Brain microvascular endothelial cell (primary cell): ENCODE data around the gene SLC25A41.

Experiments
- DNase-seq: peaks from one replicate; pipeline ENCODE4 v3.0.0-alpha.2; 2020
- H3K27ac ChIP-seq: fragments of 250-450 bp; sonication (Bioruptor Pico); 2 replicates; pipeline ENCODE4 v1.5.1; 2020; ENCODE audit warnings: mild to moderate bottlenecking, moderate library complexity
- H3K27me3 ChIP-seq: fragments of 250-450 bp; sonication (Bioruptor Pico); replicated peaks from 2 replicates; pipeline ENCODE4 v1.5.1; 2020; ENCODE audit warnings: mild to moderate bottlenecking
- H3K36me3 ChIP-seq: fragments of 250-450 bp; sonication (Bioruptor Pico); replicated peaks from 2 replicates; pipeline ENCODE4 v1.5.1; 2020; ENCODE audit warnings: mild to moderate bottlenecking
- H3K4me3 ChIP-seq: 2 replicates; pipeline ENCODE4 v1.5.1; 2011; ENCODE audit warnings: low read depth, mild to moderate bottlenecking, control low read depth, low read length, moderate library complexity
- in situ Hi-C: cut with HindIII; loops from 2 replicates; pipeline ENCODE4 v1.10.0; 2017; ENCODE audit warnings: low sequenced_read_pairs, low pct_ligation_motif_present
- TF ChIP-seq, protein P1 (sequence below): IDR thresholded peaks from 2 replicates; pipeline ENCODE4 v1.5.1; 2011; ENCODE audit warnings: low read depth, mild to moderate bottlenecking, moderate library complexity, low read length, control low read depth, inconsistent platforms; ENCODE audit errors: missing control alignments

SLC25A41 gene

DNA sequence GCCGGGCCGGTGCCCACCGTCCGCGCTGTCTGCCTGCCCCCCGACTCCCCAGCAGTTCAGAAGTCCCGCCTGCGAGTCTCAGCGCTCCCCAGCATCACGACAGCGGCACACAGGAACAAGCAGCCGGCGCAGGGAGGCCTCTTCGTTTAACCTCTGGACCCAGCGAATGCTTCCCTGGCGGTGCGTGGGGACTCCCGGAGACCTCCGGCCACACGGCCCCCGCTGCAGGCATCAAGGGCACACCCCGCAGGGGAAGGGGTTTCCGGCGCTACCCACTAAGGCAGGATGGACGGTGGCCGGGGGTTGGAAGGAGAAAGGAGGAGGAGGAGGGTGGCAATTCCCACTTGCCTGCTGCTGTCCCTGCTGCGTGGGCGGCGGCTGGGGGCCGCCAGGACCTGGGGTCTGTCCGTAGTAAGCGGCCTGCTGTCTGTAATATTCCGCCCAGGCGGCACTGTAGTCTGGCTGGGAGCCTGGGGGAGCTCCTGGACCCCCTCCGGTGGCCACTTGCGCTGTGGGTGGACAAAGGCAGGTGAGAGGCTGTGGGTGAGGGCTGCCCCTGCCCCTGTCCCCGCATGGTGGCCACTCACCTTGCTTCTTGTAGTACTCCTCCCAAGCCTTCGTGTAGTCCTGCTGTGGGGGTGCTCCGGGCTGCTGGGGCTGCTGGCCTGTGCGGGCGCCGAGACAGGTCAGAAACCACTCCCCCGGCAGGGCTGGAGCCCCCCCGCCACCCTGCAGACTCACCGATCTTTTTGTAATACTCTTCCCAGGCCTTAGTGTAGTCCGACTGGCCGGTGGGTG is 18.6 kb downstream of the SLC25A41 start:
- Histone ChIP-seq H3K4me3 (no peak overlapping the region), H3K36me3 (peaks cover 56% of the 10 kb centered on the region), H3K27me3 (no peaks in the 10 kb centered on the region), H3K27ac (no peak overlapping the region)
- DNase-seq, result no peak
- TF ChIP-seq, protein P1, sequence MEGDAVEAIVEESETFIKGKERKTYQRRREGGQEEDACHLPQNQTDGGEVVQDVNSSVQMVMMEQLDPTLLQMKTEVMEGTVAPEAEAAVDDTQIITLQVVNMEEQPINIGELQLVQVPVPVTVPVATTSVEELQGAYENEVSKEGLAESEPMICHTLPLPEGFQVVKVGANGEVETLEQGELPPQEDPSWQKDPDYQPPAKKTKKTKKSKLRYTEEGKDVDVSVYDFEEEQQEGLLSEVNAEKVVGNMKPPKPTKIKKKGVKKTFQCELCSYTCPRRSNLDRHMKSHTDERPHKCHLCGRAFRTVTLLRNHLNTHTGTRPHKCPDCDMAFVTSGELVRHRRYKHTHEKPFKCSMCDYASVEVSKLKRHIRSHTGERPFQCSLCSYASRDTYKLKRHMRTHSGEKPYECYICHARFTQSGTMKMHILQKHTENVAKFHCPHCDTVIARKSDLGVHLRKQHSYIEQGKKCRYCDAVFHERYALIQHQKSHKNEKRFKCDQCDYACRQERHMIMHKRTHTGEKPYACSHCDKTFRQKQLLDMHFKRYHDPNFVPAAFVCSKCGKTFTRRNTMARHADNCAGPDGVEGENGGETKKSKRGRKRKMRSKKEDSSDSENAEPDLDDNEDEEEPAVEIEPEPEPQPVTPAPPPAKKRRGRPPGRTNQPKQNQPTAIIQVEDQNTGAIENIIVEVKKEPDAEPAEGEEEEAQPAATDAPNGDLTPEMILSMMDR, result no peak
- in situ Hi-C loops, result no loop called here

DNA sequence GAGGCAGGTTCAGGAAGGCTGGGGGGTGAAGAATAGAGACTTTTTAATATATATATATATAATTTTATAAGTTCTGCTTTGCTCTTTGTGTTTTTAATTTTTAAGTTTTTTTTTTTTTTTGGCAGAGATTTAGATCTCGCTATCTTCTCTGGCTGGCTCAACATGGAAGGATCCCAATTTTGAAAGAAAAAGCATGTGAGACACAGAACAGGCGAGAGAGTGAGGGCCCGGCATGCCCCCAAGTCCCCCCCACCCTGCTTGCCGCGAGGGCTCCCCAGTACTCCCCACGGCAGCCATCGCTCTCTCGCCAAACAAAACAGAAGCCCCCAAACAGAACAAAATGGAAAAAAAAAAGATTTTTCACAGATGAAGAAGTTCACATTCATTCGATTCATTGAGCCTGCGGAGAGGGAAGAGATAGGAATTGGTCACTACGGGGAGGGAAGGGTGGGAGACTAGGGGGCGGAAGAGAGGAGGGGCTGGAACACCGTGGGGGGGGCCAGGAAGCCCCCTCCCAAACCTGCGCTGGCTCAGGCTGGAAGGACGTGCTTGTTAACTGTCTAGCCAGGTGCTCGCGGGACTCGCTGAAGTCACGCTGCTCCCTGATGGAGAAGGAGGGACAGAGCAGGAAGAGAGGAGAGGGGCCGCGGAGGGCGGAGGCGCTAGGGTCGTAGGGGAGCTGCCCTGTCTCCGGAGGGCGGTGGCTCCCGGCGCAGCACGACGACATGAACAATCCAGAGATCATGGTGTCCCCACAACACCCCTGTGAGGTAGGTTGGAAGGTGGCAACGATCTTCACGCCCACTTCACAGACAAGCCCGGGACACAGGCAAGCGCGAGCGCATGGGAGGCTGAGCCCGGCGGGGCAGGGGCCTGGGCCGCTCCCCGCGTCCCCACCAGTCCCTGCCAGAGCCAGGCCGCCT is 19.6 kb downstream of the SLC25A41 start:
- TF ChIP-seq, protein P1, result no peak
- in situ Hi-C loops, result no loop called here
- no peak overlapping the region for H3K27ac ChIP-seq
- H3K27me3 ChIP-seq, result no peaks in the 10 kb centered on the region
- DNase-seq, result no peak
- H3K4me3 ChIP-seq, result no peak overlapping the region
- H3K36me3 ChIP-seq, result peaks cover 49% of the 10 kb centered on the region

DNA sequence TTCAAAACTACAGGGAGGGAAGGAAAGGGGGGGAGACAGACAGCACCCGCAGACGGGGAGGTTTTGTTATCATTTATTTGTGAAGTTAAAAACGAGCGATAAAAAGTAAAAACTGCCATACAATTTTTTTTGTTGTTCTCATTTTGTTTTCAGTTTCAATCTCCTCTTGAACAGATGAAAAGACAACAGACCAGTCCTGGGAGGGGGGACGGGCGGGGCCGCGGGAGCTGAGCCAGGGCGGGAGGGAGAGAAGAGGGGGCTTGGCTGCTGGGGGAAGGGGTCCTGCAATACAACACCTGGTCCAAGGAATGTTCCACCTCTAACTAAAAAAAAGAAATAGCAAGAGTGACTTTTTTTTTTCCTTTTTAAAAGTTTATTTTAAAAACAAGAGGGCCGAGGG is 20.3 kb downstream of the SLC25A41 start:
- DNase-seq, result no peak
- Histone ChIP-seq H3K27ac (no peak overlapping the region), H3K4me3 (no peak overlapping the region), H3K27me3 (no peaks in the 10 kb centered on the region), H3K36me3 (peaks cover 43% of the 10 kb centered on the region)
- TF ChIP-seq, protein P1, result no peak
- in situ Hi-C loops, result no loop called here

DNA sequence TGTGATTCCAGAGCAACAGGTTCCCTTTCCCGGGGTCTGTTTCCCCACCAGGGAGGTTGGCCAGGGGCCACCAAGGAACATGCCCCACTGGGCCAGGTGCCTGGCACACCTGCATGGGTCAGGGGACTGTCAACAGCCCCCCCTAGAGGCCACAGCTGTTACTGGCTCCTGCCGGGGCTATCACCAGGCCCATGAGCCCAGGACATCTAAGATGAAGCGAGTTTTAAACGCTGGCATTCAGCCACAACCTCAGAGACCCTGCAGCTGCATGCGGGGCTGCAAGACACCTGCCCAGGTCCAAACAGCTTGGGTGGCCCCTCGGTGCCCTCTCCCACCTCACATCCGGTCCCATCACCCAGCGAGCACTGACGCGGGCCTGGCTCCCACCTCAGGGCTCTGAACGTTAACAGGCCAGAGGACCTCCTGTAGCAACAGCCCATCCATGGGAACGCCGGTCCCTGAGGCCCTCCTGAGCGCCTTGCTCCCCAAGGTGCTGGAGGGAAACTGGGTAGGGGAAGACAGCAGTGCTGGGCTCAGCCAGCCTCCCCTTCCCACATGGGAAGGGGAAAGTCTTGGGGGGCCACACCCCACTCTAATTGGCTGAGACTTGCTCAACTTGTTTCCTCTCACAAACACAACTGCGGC is 21.0 kb downstream of the SLC25A41 start:
- peak; percentile 2 for DNase-seq
- Histone ChIP-seq H3K27ac (no peak overlapping the region), H3K27me3 (no peaks in the 10 kb centered on the region), H3K4me3 (no peak overlapping the region), H3K36me3 (peaks cover 35% of the 10 kb centered on the region)
- TF ChIP-seq, protein P1, result peak; percentile 76
- in situ Hi-C loops, result no loop called here

DNA sequence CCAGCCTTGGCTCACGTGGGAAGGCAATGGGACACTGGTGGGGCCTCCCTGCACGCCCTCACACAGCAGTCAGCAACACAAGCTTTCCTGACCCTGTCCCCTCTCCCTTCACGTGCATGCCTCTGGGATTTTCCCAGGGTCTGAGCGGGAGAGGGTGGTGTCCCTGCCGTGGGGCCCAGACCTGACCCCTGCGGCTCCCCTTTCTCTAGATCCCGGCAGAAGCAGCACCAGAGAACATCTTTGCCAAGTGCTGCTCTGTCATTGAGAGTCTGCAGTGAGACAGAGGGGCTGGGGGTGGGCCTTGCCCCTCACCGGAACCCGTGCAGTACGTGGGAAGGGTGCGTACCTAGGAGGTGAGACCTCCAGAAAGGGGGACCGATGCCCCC is 21.5 kb downstream of the SLC25A41 start:
- DNase-seq, result no peak
- H3K27ac ChIP-seq, result no peak overlapping the region

More for the DNA sequence above, 21.5 kb downstream of the SLC25A41 start:
- Histone ChIP-seq H3K4me3 (no peak overlapping the region), H3K36me3 (peaks cover 30% of the 10 kb centered on the region), H3K27me3 (no peaks in the 10 kb centered on the region)
- TF ChIP-seq, protein P1, result no peak
- in situ Hi-C loops, result no loop called here
